PC-9 (cell line): ENCODE measurements around the gene PERCC1.

Experiments
- CTCF ChIP-seq: fragments of 200-600 bp; sonication (generic); conservative IDR thresholded peaks from 2 replicates; pipeline ENCODE4 v1.6.1; 2017; ENCODE audit warnings: mixed run types, antibody characterized with exemption, mild to moderate bottlenecking, moderate library complexity
- EZH2 ChIP-seq: fragments of 200-600 bp; sonication (generic); IDR thresholded peaks from 2 replicates; pipeline ENCODE4 v1.8.0; 2017; ENCODE audit warnings: antibody characterized with exemption, low read depth

GRCh38 chr16:1446296-1447080 is 15.6 kb downstream of the PERCC1 start:
- TF ChIP-seq CTCF (no peak), EZH2 (no peak)
